GM19452 (cell line): ENCODE measurements around the gene MEF2A.

ENCODE experiments used
- ATAC-seq: cut with Tn5 transposase; IDR thresholded peaks from one replicate; pipeline ENCODE4 v1.9.1; 2021; ENCODE audit not compliant: unreplicated experiment

Gene MEF2A

GRCh38 chr15:99562238-99562637 is 3.5 kb upstream of the MEF2A start:
- ATAC-seq: no peak

GRCh38 chr15:99564221-99565048 is 1.3 kb upstream of the MEF2A start:
- ATAC-seq: peak; percentile 32

DNA sequence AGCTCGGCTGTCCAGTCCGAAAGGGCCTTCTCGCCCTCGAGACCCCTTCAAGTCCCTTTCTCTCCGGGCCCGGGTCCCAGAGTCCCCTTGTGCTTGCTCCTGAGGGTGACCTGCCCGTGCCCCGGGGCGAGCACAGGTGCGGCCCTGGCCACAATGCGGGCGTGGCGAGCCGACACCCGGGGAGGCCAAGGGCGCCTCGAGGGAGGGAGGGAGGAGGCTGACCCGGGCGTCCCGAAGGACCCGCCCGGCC is 810 bp upstream of the MEF2A start:
- ATAC-seq: peak; percentile 50

DNA sequence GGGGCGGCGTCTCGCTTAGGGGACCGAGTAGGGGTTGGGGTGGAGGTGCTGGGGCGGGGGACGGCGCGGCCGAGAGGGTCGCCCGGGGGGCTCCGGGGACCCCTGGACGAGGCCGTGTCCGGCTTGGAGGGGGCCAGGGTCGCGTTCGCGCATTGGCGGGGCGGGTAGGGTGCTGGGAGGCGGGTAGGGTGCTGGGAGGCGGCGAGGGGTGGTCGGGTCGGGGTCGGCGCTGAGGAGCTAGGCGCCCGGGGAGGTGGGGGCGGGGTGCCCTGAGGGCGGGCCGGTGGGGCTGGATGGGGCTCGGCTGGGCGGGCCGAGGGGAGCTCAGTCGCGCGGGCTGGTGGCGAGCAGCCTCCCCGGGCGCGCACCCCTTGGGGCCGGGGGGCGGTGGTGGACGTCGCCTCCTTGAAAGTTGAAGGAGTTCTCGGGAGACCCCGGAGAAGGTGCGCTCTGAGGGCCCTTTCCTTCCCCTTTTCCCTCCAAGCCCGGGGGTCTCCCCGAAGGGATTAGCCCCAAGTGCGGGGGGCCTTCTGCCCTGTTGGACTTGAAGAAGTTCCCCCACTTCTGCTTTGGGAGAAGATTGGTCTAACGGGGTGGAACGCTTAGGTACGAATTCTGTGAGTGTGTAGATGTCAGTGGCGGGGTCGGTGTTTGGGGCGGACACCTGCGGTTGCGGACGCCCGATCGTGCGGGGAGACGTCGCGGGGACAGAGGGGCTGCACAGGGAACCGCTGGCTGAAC is 543 bp downstream of the MEF2A start:
- ATAC-seq: no peak

GRCh38 chr15:99568625-99569352 is 3.0 kb downstream of the MEF2A start:
- ATAC-seq: no peak

- ATAC-seq: no peak
Measured at GRCh38 chr15:99571299-99571698, 5.5 kb downstream of the MEF2A start.

- ATAC-seq: no peak
Measured at GRCh38 chr15:99574048-99574447, 8.3 kb downstream of the MEF2A start.

GRCh38 chr15:99574502-99574901 is 8.7 kb downstream of the MEF2A start:
- ATAC-seq: no peak

DNA sequence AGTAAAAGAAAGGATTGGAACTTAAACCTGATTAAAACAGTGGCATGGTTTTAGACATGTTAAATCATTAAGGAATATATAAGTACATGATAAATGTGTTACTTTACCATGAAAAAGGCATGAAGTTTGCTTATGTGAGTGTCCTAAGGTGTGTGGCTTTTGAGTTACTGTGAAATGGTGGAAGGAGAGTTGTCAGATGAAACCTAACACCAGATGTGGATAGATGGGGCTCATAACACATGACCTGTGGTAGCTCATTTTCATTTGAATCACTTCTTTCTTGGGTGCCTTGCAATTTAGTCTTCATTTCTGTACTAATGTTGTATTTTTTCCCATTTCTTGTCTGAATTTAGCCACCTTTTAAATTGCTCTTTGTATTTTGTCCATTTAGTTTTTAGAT is 13.0 kb downstream of the MEF2A start:
- ATAC-seq: peak; percentile 54

DNA sequence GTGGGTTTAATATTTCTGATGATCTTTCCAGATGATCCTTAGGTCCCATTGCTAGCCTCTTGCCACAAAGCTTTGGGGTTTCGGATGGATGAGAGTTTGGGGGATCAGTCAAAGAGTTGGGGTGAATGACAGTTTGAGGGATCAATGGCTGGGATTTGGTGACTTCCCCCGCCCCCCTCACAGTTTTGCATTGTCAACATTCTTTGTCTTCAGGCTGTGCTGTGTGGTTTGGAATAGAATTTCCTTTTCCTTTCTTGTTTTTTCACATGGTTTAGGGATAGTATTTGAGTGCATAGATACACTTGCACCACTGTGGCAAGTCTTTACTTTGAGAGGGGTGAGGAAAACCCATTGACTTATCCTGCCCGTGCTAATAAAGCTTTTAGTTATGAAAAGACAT is 14.3 kb downstream of the MEF2A start:
- no peak for ATAC-seq

DNA sequence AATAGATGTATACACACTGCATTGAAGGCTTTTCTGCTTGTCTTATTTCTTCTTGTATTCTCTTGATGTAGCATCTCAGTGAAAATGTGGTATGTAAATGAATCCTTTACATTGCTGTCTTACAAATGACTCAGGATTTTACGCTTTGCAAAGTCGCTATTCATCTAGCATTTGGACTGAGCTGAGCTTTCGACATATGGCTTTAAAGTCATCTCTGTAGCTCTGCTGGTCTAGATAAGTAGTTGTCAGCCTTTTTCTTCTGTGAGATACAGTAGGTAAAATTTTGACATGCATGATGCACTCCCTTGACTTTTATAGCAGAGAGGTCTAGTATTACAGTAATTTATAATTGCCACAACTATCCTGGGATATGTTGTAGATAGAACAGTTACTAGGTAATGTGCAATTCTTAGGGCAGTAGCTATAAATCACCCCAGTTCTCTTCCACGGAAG is 16.8 kb downstream of the MEF2A start:
- no peak for ATAC-seq

DNA sequence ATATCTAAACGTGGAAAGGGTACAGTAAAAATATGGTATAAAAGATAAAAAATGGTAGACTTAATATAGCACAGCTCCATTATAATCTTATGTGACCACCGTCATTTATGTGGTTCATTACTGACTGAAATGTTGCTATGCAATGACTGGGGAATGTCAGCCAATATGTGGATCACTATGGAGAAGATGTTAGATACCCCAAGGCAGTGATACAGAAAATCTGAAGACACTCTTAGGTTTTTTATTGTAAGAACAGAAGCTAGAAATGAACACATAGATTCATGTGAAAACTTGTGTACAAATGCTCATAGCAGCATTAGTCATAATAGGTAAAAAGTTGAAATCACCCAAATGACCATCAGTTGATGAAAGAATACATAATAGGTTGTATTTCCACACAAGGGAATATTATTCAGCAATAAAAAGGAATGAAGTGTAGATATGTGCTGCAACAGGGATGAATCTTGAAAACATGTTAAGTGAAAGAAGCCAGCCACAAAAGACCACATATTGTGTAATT is 18.4 kb downstream of the MEF2A start:
- no peak for ATAC-seq

GRCh38 chr15:99586121-99586520 is 20.3 kb downstream of the MEF2A start:
- ATAC-seq: no peak

- ATAC-seq: no peak
Measured at GRCh38 chr15:99589801-99590200, 24.0 kb downstream of the MEF2A start.

GRCh38 chr15:99590913-99591646 is 25.3 kb downstream of the MEF2A start:
- ATAC-seq: peak; percentile 73

DNA sequence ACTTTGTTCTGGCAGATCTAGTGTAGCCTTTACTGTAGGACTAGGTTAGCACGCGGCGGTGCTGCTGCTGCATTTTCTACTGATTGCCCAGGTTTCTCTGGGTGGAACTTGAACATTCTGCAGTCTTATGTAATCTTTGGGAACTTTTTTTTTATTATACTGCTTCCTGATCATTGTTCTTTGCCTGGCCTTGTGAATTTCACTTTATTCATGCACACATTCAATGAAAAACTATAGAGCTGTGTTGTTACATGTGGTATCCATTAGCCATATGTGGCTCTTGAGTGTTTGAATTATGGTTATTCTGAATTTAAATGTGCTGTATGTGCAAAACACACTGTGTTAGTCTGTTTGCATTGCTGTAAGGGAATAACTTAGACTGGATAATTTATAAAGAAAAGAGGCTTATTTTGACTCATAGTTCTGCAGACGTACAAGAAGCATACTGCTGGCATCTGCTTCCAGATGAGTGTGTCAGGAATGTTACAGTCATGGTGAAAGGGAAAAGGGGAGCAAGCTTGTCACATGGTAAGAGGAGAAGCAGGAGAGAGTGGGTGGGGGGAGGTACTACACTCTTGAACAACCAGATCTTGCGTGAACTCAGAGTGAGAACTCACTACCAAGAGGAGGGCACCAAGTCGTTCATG is 26.5 kb downstream of the MEF2A start:
- no peak for ATAC-seq

GRCh38 chr15:99593070-99593469 is 27.3 kb downstream of the MEF2A start:
- no peak for ATAC-seq

DNA sequence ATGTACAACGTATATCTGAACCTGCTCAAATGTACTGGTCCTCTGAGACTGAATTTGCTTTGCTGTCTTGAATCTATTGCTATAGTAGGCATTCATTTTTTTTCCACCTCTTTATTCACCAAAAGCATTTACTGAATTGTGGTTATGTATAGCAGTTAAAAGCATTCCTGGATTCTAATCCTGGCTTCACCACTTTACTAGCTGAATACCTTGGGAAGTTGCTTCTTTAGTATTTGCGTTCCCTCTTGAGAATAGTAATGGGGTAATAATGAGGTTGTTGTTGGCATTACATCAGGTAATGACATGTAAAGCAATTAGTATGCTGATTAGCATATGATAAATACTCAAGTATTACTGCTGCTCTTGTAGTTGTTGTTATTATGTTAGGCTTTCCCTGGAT is 29.1 kb downstream of the MEF2A start:
- no peak for ATAC-seq

DNA sequence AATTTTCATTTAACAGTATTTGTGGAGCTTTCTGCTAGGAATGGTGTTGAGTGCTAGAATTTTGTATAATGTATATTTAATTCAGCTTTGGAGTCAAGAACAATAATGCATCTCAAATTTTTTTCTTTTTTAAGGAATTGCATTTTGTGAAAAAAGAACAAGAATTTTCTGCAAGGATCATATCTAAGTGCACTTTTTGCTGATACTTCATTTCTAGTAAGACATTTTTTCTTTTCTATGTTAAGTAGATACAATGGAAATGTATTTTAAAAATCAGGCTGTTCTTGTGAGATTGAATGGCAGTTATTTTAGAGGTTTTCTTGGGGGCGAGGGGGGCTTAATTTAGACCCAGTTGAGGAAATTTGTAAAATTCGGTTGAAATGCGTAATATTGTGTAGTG is 32.5 kb downstream of the MEF2A start:
- ATAC-seq: no peak

DNA sequence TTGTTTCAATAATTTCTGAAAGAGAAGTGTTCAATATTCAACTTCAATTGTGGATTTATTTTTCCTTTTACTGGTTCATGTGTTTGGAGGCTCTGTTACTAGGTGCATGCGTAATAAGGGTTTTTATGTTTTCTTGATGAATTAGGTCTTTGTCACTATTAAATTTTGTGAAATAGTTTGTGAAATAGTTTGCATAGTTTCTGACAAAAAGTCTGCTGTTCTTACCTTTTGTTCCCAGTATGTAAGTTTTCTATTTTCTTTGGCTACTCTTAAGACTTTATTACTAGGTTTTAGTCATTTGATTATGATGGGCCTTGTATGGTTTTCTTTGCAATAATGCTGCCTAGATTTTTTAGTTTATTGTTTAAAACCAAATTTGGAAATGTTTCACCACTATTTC is 38.0 kb downstream of the MEF2A start:
- ATAC-seq: no peak

GRCh38 chr15:99604865-99605264 is 39.1 kb downstream of the MEF2A start:
- ATAC-seq: no peak
